CD4-positive, CD25-positive, alpha-beta regulatory T cell (primary cell): Measurements from ENCODE around the gene PLXDC2. TPM values are rescaled to one million over a fixed set of nuclear protein-coding genes. Genes with fewer than 3 reads are reported as not detected.

Experiments
- ATAC-seq, 2 donors: fragments of 150-1000 bp; cut with Tn5 transposase; one replicate each; pipeline ENCODE4 v1.10.0; 2021; ENCODE audit warnings: low read depth in 2 of 2, moderate number of reproducible peaks in 2 of 2, moderate library complexity in 1 of 2
- DNase-seq, 3 donors: peaks; one replicate each; pipeline versions ENCODE4 v3.0.0 to v3.0.0-alpha.2; 2012 to 2022; ENCODE audit warnings: mixed read lengths in 1 of 3
- H3K27ac ChIP-seq: one replicate; pipeline ENCODE4 v1.7.0; 2013; ENCODE audit warnings: mild to moderate bottlenecking, low read length; ENCODE audit not compliant: insufficient read depth, poor library complexity, severe bottlenecking
- H3K27me3 ChIP-seq: one replicate; pipeline ENCODE4 v1.7.0; 2013; ENCODE audit warnings: low read length; ENCODE audit not compliant: control insufficient read depth, insufficient read depth
- H3K36me3 ChIP-seq: one replicate; pipeline ENCODE4 v1.7.0; 2013; ENCODE audit warnings: mild to moderate bottlenecking, low read length, moderate library complexity; ENCODE audit not compliant: control insufficient read depth, insufficient read depth
- H3K4me1 ChIP-seq: 2 replicates; pipeline ENCODE4 v1.7.0; 2013; ENCODE audit warnings: mild to moderate bottlenecking, low read length; ENCODE audit not compliant: insufficient read depth, control insufficient read depth, poor library complexity, severe bottlenecking
- H3K4me3 ChIP-seq: one replicate; pipeline ENCODE4 v1.7.0; 2013; ENCODE audit warnings: low read depth, mild to moderate bottlenecking, low read length, moderate library complexity
- H3K9me3 ChIP-seq, 2 experiments: 1 replicate in 1 of 2; 2 replicates in 1 of 2; pipeline ENCODE4 v1.7.0; 2013; ENCODE audit warnings: low read length in 2 of 2, mild to moderate bottlenecking in 1 of 2, moderate library complexity in 1 of 2; ENCODE audit not compliant: control insufficient read depth in 2 of 2
- H3K27ac Mint-ChIP-seq, 3 donors: one replicate each; pipeline ENCODE4 v1.8.0; 2020 to 2022; ENCODE audit warnings: mild to moderate bottlenecking in 3 of 3, mixed read lengths in 3 of 3, moderate library complexity in 2 of 3
- H3K27me3 Mint-ChIP-seq: one replicate; pipeline ENCODE4 v1.8.0; 2022; ENCODE audit warnings: mild to moderate bottlenecking, mixed read lengths
- H3K36me3 Mint-ChIP-seq: one replicate; pipeline ENCODE4 v1.8.0; 2020; ENCODE audit warnings: mixed read lengths
- H3K4me1 Mint-ChIP-seq, 4 donors: one replicate each; pipeline ENCODE4 v1.8.0; 2020 to 2022; ENCODE audit warnings: mixed read lengths in 4 of 4, mild to moderate bottlenecking in 1 of 4
- H3K4me3 Mint-ChIP-seq, 4 donors: one replicate each; pipeline ENCODE4 v1.8.0; 2020 to 2022; ENCODE audit warnings: mild to moderate bottlenecking in 4 of 4, mixed read lengths in 4 of 4, moderate library complexity in 3 of 4
- H3K9me3 Mint-ChIP-seq, 7 donors: one replicate each; pipeline ENCODE4 v1.8.0; 2020 to 2022; ENCODE audit warnings: mixed read lengths in 7 of 7, mild to moderate bottlenecking in 3 of 7, moderate library complexity in 2 of 7
- polyA plus RNA-seq, 4 donors: library from polyadenylated mRNA; unstranded; fragments of 300-500 nt; fragmentation: Illumina TruSeq; gene quantifications; one replicate each; pipeline ENCODE4 v1.2.3, GENCODE V29; 2021
- total RNA-seq: library from RNA; stranded (reverse); gene quantifications from one replicate; pipeline ENCODE4 v1.2.3, GENCODE V29; 2022

PLXDC2 gene
- total and polyA plus RNA-seq, 5 donors from 2014 or later, result 0.03 to 1.8 (median 0.10) TPM; not detected in 2

- ATAC-seq, result no peak
- Mint-ChIP-seq H3K4me3 (no peak overlapping the region), H3K27me3 (peaks cover 4% of the 10 kb centered on the region), H3K36me3 (no peaks in the 10 kb centered on the region), H3K9me3 (peaks cover 0 to 8% (median 2%) of the 10 kb centered on the region in 7 donors), H3K4me1 (no peaks in the 10 kb centered on the region), H3K27ac (no peak overlapping the region)
- no peaks in the 10 kb centered on the region for H3K9me3 ChIP-seq
- H3K27ac ChIP-seq, result no peak overlapping the region
- H3K4me1 ChIP-seq, result no peaks in the 10 kb centered on the region
- DNase-seq, result no peak
- no peaks in the 10 kb centered on the region for H3K36me3 ChIP-seq
- H3K27me3 ChIP-seq, result no peaks in the 10 kb centered on the region
- H3K4me3 ChIP-seq, result no peak overlapping the region
Measured at GRCh38 chr10:19782430-19783089, 33.7 kb upstream of the PLXDC2 start.

DNA sequence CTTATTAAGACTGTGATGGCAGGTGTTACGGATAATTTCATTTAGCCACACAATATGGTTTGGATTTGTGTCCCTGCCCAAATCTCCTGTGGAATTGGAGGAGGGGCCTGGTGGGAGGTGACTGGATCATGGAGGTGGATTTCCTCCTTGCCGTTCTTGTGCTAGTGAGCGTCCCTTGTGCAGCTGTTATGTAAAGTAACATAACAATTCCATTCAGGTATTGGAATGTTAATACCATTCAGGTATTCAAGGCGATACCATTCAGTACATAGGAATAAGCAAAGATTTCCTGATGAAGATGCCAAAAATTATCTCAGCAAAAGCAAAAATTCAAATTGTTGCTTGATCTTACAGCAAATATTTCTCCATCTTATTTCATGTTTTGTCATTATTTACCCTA lies 32.5 kb upstream of the PLXDC2 start:
- Histone ChIP-seq H3K9me3 (no peaks in the 10 kb centered on the region), H3K4me3 (no peak overlapping the region), H3K4me1 (no peaks in the 10 kb centered on the region), H3K27me3 (no peaks in the 10 kb centered on the region), H3K27ac (no peak overlapping the region), H3K36me3 (no peaks in the 10 kb centered on the region)
- Mint-ChIP-seq H3K4me1 (no peaks in the 10 kb centered on the region), H3K36me3 (no peaks in the 10 kb centered on the region), H3K4me3 (no peak overlapping the region), H3K9me3 (peaks cover 0 to 8% (median 3%) of the 10 kb centered on the region in 7 donors), H3K27me3 (peaks cover 4% of the 10 kb centered on the region), H3K27ac (no peak overlapping the region)
- DNase-seq (no peak), ATAC-seq (no peak)

DNA sequence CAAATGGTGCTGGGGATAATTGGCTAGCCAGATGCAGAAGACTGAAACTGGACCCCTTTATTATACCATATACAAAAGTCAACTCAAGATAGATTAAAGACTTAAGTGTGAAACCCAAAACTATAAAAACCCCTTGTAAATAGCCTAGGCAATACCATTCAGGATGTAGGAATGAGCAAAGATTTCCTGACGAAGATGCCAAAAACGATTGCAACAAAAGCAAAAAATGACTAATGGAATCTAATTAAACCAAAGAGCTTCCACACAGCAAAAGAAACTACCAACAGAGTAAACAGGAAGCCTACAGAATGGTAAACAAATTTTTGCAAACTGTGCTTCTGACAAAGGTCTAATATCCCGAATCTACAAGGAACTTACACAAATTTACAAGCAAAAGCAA lies 30.9 kb upstream of the PLXDC2 start:
- DNase-seq (no peak), ATAC-seq (no peak)
- H3K36me3 ChIP-seq, result no peaks in the 10 kb centered on the region
- Mint-ChIP-seq H3K4me1 (no peaks in the 10 kb centered on the region), H3K27me3 (peaks cover 4% of the 10 kb centered on the region), H3K36me3 (no peaks in the 10 kb centered on the region), H3K27ac (no peak overlapping the region), H3K4me3 (no peak overlapping the region), H3K9me3 (peaks cover 0 to 8% (median 3%) of the 10 kb centered on the region in 7 donors)
- H3K27me3 ChIP-seq, result no peaks in the 10 kb centered on the region
- no peaks in the 10 kb centered on the region for H3K9me3 ChIP-seq
- no peak overlapping the region for H3K4me3 ChIP-seq
- no peaks in the 10 kb centered on the region for H3K4me1 ChIP-seq
- H3K27ac ChIP-seq, result no peak overlapping the region

DNA sequence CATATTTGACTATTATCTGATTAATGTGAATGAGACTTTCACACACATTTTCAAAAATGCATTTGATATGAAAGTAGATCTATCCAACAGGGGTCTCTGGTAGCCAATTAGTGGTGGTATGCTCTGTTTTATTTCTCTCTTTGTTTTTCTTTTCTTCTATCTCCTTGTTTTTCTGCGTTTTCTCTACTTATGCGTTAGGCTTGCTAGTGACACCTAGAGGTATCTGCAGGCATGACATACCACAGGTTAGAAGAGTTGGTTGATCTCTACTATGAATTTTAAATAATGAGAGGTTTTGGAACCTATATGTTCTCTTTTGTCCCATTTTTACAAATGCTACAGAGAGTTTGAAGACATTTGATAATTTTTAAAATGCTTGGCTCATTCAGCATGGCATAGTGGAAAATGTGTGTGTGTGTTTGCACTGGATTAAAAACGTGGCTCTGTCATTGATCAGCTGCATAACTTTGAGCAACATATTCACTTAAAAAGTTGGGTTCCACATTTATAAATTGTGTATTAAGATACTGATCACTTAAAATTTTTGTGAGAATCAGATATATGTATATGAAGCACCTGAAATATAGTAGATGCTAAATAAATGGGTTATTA lies 28.1 kb upstream of the PLXDC2 start:
- Mint-ChIP-seq H3K27me3 (peaks cover 4% of the 10 kb centered on the region), H3K27ac (no peak overlapping the region), H3K4me3 (no peak overlapping the region), H3K36me3 (no peaks in the 10 kb centered on the region), H3K9me3 (peaks cover 0 to 8% (median 3%) of the 10 kb centered on the region in 7 donors), H3K4me1 (no peaks in the 10 kb centered on the region)
- peak in 1 of 3 donors; percentile 29 for DNase-seq
- H3K27ac ChIP-seq, result no peak overlapping the region
- H3K4me3 ChIP-seq, result no peak overlapping the region
- H3K4me1 ChIP-seq, result no peaks in the 10 kb centered on the region
- ATAC-seq, result no peak
- no peaks in the 10 kb centered on the region for H3K9me3 ChIP-seq
- no peaks in the 10 kb centered on the region for H3K27me3 ChIP-seq
- no peaks in the 10 kb centered on the region for H3K36me3 ChIP-seq

DNA sequence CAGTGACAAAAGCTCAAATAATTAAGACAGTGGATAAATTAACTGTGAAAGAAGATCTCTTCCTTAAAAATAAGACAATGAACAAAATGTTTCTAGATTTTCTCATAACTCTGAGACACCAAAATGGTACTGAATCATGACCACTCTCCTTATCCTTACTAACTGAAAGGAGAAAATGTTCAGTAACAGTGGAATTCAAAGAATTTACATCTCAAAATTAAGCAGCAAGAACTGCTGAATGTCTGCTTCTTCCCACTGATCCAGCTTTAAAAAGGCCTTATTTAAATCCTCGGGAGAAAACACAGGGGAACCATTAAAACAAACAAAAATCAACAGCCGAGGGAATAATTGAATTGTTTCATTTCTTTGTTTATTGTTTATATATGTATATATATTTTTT lies 27.3 kb upstream of the PLXDC2 start:
- no peak overlapping the region for H3K27ac ChIP-seq
- no peak overlapping the region for H3K27ac Mint-ChIP-seq
- peaks cover 4% of the 10 kb centered on the region for H3K27me3 Mint-ChIP-seq
- no peaks in the 10 kb centered on the region for H3K27me3 ChIP-seq
- no peaks in the 10 kb centered on the region for H3K9me3 ChIP-seq
- DNase-seq (no peak), ATAC-seq (no peak)
- no peak overlapping the region for H3K4me3 ChIP-seq
- H3K36me3 Mint-ChIP-seq, result no peaks in the 10 kb centered on the region
- no peaks in the 10 kb centered on the region for H3K4me1 Mint-ChIP-seq
- H3K4me1 ChIP-seq, result no peaks in the 10 kb centered on the region
- no peaks in the 10 kb centered on the region for H3K36me3 ChIP-seq
- peaks cover 0 to 8% (median 3%) of the 10 kb centered on the region in 7 donors for H3K9me3 Mint-ChIP-seq
- no peak overlapping the region for H3K4me3 Mint-ChIP-seq

DNA sequence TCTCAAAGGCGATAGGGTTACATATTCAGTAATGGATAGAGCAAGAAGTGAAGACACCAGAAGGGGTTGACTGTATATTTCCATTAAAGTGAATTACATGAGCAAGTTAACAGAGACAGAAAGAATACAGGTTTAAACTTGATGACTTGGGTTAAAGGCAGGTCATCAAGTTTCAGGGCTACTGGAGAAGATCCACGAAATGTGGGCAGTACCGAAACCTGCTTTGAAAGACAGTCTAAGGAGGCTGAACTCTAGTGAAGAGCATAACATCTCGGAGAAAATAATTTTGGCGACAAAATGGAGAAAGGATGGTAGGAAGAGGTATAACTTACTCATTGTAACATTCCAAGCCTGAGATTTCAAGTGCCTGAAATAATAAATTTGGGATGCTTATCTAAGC lies 26.6 kb upstream of the PLXDC2 start:
- Mint-ChIP-seq H3K4me1 (no peaks in the 10 kb centered on the region), H3K4me3 (no peak overlapping the region), H3K27ac (no peak overlapping the region), H3K9me3 (peaks cover 0 to 8% (median 3%) of the 10 kb centered on the region in 7 donors), H3K27me3 (peaks cover 4% of the 10 kb centered on the region), H3K36me3 (no peaks in the 10 kb centered on the region)
- DNase-seq, result no peak
- Histone ChIP-seq H3K9me3 (no peaks in the 10 kb centered on the region), H3K27me3 (no peaks in the 10 kb centered on the region), H3K36me3 (no peaks in the 10 kb centered on the region), H3K4me3 (no peak overlapping the region), H3K4me1 (no peaks in the 10 kb centered on the region), H3K27ac (no peak overlapping the region)
- ATAC-seq, result no peak

DNA sequence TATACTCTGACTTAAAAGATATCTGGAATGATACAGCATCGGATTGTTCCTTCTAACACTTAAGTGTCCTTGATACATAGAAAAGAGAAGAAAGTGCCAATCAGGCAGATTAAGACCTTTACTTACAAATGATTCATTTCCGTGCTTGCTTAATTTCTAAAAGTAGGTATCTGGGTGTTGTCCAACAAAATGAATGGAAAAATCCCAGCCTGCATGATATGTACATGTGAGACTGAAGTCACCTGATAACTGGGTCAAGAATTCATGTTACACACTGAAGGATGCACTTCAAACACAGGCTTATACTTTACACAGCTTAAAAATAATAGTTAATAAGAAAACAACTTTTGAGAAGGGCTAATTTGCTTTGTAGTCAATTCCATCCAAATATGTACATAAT lies 25.2 kb upstream of the PLXDC2 start:
- no peaks in the 10 kb centered on the region for H3K4me1 Mint-ChIP-seq
- DNase-seq (no peak), ATAC-seq (no peak)
- no peak overlapping the region for H3K27ac Mint-ChIP-seq
- peaks cover 0 to 7% (median 3%) of the 10 kb centered on the region in 7 donors for H3K9me3 Mint-ChIP-seq
- Histone ChIP-seq H3K9me3 (no peaks in the 10 kb centered on the region), H3K27ac (no peak overlapping the region), H3K36me3 (no peaks in the 10 kb centered on the region), H3K27me3 (no peaks in the 10 kb centered on the region), H3K4me3 (no peak overlapping the region), H3K4me1 (no peaks in the 10 kb centered on the region)
- H3K4me3 Mint-ChIP-seq, result no peak overlapping the region
- no peaks in the 10 kb centered on the region for H3K27me3 Mint-ChIP-seq
- H3K36me3 Mint-ChIP-seq, result no peaks in the 10 kb centered on the region

DNA sequence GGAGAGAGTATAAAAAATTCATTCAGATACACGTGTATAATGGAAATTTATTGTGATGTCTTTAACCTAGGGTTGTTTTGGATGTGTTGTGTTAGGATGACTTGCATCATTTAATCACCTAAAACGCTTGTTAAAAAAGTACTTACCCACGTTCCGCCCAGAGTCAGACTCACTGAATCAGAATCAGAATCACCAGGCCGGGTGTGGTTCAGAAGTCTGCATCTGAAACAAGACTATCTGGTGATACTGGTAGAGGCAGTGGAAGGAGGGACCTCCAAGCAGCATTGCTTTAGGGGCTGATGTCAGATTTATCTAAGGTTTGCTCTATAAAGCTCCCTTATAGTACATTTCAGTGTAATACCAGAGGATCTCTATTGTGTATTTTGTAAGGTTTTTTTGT lies 20.5 kb upstream of the PLXDC2 start:
- Histone ChIP-seq H3K4me1 (no peaks in the 10 kb centered on the region), H3K9me3 (no peaks in the 10 kb centered on the region), H3K36me3 (no peaks in the 10 kb centered on the region), H3K27ac (no peak overlapping the region), H3K4me3 (no peak overlapping the region), H3K27me3 (no peaks in the 10 kb centered on the region)
- H3K4me1 Mint-ChIP-seq, result no peaks in the 10 kb centered on the region
- DNase-seq (no peak), ATAC-seq (no peak)
- H3K27me3 Mint-ChIP-seq, result no peaks in the 10 kb centered on the region
- H3K27ac Mint-ChIP-seq, result no peak overlapping the region
- H3K4me3 Mint-ChIP-seq, result no peak overlapping the region
- no peaks in the 10 kb centered on the region for H3K36me3 Mint-ChIP-seq
- H3K9me3 Mint-ChIP-seq, result peaks cover 0 to 12% (median 2%) of the 10 kb centered on the region in 7 donors
